ENCODE measurements around the gene EGLN3. TPM values are rescaled to one million over a fixed set of nuclear protein-coding genes. Genes with fewer than 3 reads are reported as not detected.

The EGLN3 gene
- total and polyA plus RNA-seq, 2 of the 13 experiments (the other 11 are each of a cell fraction or from before 2014, with no cell fraction given) = 0.18 to 27.3 TPM

DNA sequence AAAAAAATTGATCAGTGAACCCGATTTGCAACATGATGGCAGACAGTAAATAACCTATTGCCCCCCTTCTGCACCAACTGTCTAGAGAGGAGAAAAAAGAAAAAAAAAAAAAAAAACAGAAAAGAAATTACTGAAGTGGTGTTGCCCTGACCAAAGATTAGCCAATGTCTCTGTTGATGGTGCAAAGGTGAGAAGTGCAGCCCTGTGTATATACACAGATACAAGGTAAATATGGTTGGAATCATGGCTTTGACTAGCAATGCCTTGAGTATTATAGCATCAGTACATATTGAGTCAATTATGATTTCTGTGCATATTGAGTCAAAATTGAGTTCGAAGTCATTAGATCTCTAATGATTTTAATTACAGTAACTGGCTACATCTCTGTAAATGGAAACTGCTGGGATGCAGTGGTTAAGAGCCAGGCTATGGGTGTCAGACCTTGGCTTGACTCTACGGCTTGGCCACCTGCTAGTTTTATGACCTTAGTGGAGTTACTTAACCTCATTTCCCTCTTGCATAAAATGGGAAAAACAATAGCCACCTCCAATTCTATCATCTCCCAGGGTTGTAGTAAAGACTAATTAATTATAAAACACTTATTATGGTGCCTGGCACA is 51.0 kb downstream of the EGLN3 start (continued):
- TF ChIP-seq ELF3 (CRISPR knock-in tag; IDR thresholded peaks at IDR 0.05) (peak; percentile 56; the same call in 1 of the 2 replicates), SKI (IDR thresholded peaks at IDR 0.05; ENCODE audit: partially characterized antibody) (peak; percentile 89), GATA4 (IDR thresholded peaks at IDR 0.05; ENCODE audit: borderline replicate concordance, low read depth) (peak; percentile 51; the same call in 1 of the 2 replicates), ZNF569 (CRISPR knock-in tag; IDR thresholded peaks at IDR 0.05; ENCODE audit: borderline replicate concordance) (peak; percentile 93; the same call in 1 of the 2 replicates), ZNF792 (CRISPR knock-in tag; IDR thresholded peaks at IDR 0.05) (no peak), BHLHE40 (IDR thresholded peaks at IDR 0.05; ENCODE audit: low read length) (peak; percentile 68), GATAD2A (CRISPR knock-in tag; IDR thresholded peaks at IDR 0.05) (peak; percentile 87), NCOR1 (IDR thresholded peaks at IDR 0.05; ENCODE audit: borderline replicate concordance, low read length) (peak; percentile 93), NR2F1 (CRISPR knock-in tag; IDR thresholded peaks at IDR 0.05) (peak; percentile 79 to 84), CEBPG (CRISPR knock-in tag; IDR thresholded peaks at IDR 0.05) (peak; percentile 91), ZBTB42 (CRISPR knock-in tag; IDR thresholded peaks at IDR 0.05) (no peak), SOX6 (IDR thresholded peaks at IDR 0.05) (no peak), SOX6 (CRISPR knock-in tag; IDR thresholded peaks at IDR 0.05) (peak; percentile 84), MEIS2 (CRISPR knock-in tag; IDR thresholded peaks at IDR 0.05) (peak; percentile 11; the same call in 1 of the 2 replicates), ZFP36L1 (CRISPR knock-in tag; IDR thresholded peaks at IDR 0.05) (peak; percentile 67; the same call in 1 of the 2 replicates), ZNF20 (CRISPR knock-in tag; IDR thresholded peaks at IDR 0.05) (no peak), MED8 (CRISPR knock-in tag; IDR thresholded peaks at IDR 0.05; ENCODE audit: insufficient replicate concordance) (no peak)
- TF ChIP-seq, protein P1, sequence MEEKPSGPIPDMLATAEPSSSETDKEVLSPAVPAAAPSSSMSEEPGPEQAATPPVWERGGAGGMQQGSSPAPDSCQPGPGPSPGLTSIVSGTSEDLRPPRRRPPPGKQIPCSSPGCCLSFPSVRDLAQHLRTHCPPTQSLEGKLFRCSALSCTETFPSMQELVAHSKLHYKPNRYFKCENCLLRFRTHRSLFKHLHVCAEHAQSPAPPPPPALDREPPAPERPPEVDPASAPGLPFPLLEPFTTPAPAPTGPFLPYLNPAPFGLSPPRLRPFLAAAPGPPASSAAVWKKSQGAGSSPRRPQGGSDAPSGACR (CRISPR knock-in tag; IDR thresholded peaks at IDR 0.05) = peak; percentile 91; the same call in 1 of the 2 replicates
- TF ChIP-seq, protein P2, sequence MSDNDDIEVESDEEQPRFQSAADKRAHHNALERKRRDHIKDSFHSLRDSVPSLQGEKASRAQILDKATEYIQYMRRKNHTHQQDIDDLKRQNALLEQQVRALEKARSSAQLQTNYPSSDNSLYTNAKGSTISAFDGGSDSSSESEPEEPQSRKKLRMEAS (IDR thresholded peaks at IDR 0.05) = peak; percentile 74; the same call in 1 of the 2 replicates
- TF ChIP-seq, protein P3, sequence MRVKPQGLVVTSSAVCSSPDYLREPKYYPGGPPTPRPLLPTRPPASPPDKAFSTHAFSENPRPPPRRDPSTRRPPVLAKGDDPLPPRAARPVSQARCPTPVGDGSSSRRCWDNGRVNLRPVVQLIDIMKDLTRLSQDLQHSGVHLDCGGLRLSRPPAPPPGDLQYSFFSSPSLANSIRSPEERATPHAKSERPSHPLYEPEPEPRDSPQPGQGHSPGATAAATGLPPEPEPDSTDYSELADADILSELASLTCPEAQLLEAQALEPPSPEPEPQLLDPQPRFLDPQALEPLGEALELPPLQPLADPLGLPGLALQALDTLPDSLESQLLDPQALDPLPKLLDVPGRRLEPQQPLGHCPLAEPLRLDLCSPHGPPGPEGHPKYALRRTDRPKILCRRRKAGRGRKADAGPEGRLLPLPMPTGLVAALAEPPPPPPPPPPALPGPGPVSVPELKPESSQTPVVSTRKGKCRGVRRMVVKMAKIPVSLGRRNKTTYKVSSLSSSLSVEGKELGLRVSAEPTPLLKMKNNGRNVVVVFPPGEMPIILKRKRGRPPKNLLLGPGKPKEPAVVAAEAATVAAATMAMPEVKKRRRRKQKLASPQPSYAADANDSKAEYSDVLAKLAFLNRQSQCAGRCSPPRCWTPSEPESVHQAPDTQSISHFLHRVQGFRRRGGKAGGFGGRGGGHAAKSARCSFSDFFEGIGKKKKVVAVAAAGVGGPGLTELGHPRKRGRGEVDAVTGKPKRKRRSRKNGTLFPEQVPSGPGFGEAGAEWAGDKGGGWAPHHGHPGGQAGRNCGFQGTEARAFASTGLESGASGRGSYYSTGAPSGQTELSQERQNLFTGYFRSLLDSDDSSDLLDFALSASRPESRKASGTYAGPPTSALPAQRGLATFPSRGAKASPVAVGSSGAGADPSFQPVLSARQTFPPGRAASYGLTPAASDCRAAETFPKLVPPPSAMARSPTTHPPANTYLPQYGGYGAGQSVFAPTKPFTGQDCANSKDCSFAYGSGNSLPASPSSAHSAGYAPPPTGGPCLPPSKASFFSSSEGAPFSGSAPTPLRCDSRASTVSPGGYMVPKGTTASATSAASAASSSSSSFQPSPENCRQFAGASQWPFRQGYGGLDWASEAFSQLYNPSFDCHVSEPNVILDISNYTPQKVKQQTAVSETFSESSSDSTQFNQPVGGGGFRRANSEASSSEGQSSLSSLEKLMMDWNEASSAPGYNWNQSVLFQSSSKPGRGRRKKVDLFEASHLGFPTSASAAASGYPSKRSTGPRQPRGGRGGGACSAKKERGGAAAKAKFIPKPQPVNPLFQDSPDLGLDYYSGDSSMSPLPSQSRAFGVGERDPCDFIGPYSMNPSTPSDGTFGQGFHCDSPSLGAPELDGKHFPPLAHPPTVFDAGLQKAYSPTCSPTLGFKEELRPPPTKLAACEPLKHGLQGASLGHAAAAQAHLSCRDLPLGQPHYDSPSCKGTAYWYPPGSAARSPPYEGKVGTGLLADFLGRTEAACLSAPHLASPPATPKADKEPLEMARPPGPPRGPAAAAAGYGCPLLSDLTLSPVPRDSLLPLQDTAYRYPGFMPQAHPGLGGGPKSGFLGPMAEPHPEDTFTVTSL (CRISPR knock-in tag; IDR thresholded peaks at IDR 0.05; ENCODE audit: borderline replicate concordance) = peak; percentile 99
